HUES64 (cell line): ENCODE results near the gene SYCP2L.

ENCODE experiments used
- H3K27ac ChIP-seq: 2 replicates; pipeline ENCODE4 v1.7.0; 2013; ENCODE audit warnings: low read depth, low read length, inconsistent platforms
- H3K27me3 ChIP-seq: 2 replicates; pipeline ENCODE4 v1.6.1; 2013; ENCODE audit warnings: mild to moderate bottlenecking, low read length; ENCODE audit not compliant: insufficient read depth
- H3K36me3 ChIP-seq: 2 replicates; pipeline ENCODE4 v1.6.1; 2013; ENCODE audit warnings: mild to moderate bottlenecking, low read length; ENCODE audit not compliant: insufficient read depth
- H3K4me1 ChIP-seq: 2 replicates; pipeline ENCODE4 v1.6.1; 2013; ENCODE audit warnings: mild to moderate bottlenecking, low read length, moderate library complexity; ENCODE audit not compliant: insufficient read depth
- H3K4me3 ChIP-seq: 2 replicates; pipeline ENCODE4 v1.5.1; 2013; ENCODE audit warnings: mild to moderate bottlenecking, low read length, moderate library complexity
- H3K9ac ChIP-seq: 2 replicates; pipeline ENCODE4 v1.6.1; 2013; ENCODE audit warnings: mild to moderate bottlenecking, low read depth, low read length
- H3K9me3 ChIP-seq: 2 replicates; pipeline ENCODE4 v1.6.1; 2013; ENCODE audit warnings: low read depth, low read length; ENCODE audit not compliant: insufficient read depth
- WGBS: fragments of 150-250, 120-280 bp; methylation state at CpG from one replicate; pipeline ENCODE4 v1.1.7; 2013; ENCODE audit warnings: missing lambda C conversion rate; 5-methylcytosine and 5-hydroxymethylcytosine counted together

Gene SYCP2L

DNA sequence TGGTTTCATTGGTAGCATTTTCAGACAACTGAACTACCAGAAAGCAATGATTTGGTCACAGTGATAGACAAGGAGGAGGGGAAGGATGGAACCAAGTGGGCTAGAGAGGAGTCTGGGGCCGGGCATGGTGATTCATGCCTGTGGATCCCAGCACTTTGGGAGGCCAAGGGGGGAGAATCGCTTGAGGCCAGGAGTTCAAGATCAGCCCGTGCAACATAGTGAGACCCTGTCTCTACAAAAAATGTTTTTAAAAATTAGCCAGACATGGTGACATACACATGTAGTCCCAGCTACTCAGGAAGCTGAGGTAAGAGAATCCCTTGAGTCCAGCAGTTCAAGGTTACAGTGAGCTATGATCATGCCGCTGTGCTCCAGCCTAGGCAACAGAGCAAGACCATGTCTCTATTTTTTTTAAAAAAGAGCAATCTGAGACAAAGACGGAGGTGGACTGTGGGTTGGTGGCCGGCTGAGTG lies 70.6 kb downstream of the SYCP2L start:
- Histone ChIP-seq H3K9ac (no peak overlapping the region), H3K4me3 (no peak overlapping the region), H3K27me3 (peaks cover 21% of the 10 kb centered on the region), H3K9me3 (no peaks in the 10 kb centered on the region), H3K27ac (no peak overlapping the region), H3K36me3 (no peaks in the 10 kb centered on the region), H3K4me1 (no peaks in the 10 kb centered on the region; the same call in 1 of the 2 replicates)
- WGBS: 86% methylated on average over 6 of the region's 6 CpGs

DNA sequence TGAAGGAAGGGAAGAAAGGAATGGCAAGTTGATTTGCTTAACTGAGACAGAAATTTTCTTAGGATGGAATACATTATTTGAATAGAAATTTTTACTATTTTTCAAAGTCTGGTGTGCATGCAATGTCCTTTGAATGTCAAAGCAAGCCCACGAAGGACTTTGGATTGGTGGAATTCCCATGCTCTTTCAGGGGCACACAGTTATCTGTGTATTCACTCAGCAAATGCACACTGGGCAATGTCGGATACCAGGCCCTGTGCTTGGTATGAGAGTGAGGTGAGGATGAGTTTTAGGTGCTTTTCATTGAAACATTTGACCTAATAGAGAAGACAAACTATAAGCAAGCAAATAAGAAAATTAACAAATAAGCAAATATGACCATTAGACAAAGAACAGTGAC lies 73.3 kb downstream of the SYCP2L start:
- Histone ChIP-seq H3K9me3 (no peaks in the 10 kb centered on the region), H3K27ac (no peak overlapping the region), H3K27me3 (peaks cover 35% of the 10 kb centered on the region), H3K9ac (no peak overlapping the region), H3K4me1 (no peaks in the 10 kb centered on the region; the same call in 1 of the 2 replicates), H3K36me3 (no peaks in the 10 kb centered on the region), H3K4me3 (no peak overlapping the region)
- 88% methylated on average over 2 of the region's 2 CpGs for WGBS

DNA sequence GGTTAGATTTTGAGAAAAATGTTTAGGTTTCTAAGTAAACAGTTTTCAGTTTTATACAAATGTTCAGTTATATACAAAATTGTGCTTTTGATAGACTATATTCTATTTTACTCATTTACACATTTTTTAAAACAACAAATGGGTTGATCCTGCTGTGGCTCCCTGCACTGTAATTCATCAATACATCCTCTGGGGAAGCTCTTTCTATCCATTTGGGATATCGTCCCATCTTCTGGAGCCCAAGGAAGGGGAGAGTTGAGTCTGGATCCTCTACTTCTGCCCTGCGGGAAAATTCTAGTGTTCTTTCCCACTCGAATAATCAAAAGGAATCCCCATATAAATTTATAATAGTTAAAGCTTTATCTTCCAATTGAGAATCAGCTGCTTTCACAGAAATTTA lies 75.0 kb downstream of the SYCP2L start:
- 67% methylated on average over 1 of the region's 3 CpGs for WGBS
- peaks cover 37% of the 10 kb centered on the region for H3K27me3 ChIP-seq

DNA sequence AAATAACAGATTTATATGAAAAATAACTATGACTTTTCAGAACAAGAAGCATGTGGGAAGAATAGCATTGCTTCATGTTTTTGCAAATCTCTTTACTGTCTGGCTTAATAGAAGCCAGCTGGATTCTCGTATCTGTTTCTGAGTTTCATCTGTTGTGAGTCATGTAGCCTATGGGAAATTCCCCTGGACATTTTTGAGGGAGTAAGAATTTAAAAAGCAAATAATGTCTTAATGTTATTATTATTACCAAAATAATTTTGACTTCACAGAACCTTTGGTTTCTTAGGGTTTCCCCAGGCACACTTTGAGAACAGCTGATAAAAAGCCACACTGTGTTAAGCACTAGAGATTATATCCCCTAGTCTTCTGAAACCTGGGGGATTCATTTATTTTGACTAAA lies 75.8 kb downstream of the SYCP2L start:
- WGBS: 70% methylated on average over 1 of the region's 1 CpG
- Histone ChIP-seq H3K4me1 (no peaks in the 10 kb centered on the region; the same call in 1 of the 2 replicates), H3K27me3 (peaks cover 37% of the 10 kb centered on the region), H3K27ac (no peak overlapping the region), H3K9ac (no peak overlapping the region), H3K36me3 (no peaks in the 10 kb centered on the region), H3K9me3 (no peaks in the 10 kb centered on the region), H3K4me3 (no peak overlapping the region)

More for the DNA sequence above, 75.0 kb downstream of the SYCP2L start:
- H3K4me1 ChIP-seq: no peaks in the 10 kb centered on the region; the same call in 1 of the 2 replicates
- no peak overlapping the region for H3K27ac ChIP-seq
- H3K9ac ChIP-seq: no peak overlapping the region
- H3K4me3 ChIP-seq: no peak overlapping the region
- H3K36me3 ChIP-seq: no peaks in the 10 kb centered on the region
- H3K9me3 ChIP-seq: no peaks in the 10 kb centered on the region

DNA sequence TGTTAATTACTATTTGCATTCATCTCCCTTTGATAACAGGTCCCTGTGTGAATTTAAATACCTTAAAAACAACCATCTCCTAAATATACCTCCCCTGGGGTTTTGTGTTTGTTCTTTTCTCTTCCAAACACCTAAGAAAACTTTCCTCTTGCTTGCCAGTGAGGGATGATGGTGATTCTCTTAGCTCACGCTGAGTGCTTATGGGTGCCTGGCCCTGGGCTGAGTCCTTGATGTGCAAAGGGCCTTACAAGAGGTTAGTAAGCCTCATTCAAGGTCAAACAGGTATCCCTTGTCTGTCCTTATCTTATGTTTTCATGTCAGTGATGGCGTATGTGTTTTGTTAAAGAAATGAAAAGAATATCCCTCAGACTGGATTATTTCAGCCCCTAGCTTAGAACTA lies 76.3 kb downstream of the SYCP2L start:
- peaks cover 37% of the 10 kb centered on the region for H3K27me3 ChIP-seq
- H3K36me3 ChIP-seq: no peaks in the 10 kb centered on the region
- H3K9ac ChIP-seq: no peak overlapping the region
- H3K4me1 ChIP-seq: no peaks in the 10 kb centered on the region; the same call in 1 of the 2 replicates
- no peaks in the 10 kb centered on the region for H3K9me3 ChIP-seq
- WGBS: 27% methylated on average over 2 of the region's 2 CpGs
- H3K27ac ChIP-seq: no peak overlapping the region
- H3K4me3 ChIP-seq: no peak overlapping the region

DNA sequence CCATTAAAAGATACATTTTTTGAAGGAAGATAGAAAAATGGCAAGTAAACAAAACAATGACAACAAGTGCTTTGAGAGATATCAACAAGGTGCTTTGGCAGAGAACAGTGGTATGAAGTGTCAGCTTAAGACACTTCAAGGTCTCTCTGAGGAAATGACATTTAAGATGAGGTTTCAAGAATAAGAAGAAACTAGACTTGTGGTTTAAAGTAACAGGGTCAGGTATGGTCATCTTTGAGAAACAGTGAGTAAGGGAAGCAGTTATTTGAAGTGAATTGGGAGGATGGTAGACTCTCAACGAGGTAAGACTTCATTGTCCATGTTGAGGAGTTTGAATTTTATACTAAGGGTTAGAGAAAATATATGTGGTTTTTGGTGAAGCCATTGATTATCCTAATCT lies 77.8 kb downstream of the SYCP2L start:
- 97% methylated on average over 1 of the region's 1 CpG for WGBS
- H3K36me3 ChIP-seq: no peaks in the 10 kb centered on the region
- H3K4me1 ChIP-seq: no peaks in the 10 kb centered on the region; the same call in 1 of the 2 replicates
- peaks cover 37% of the 10 kb centered on the region for H3K27me3 ChIP-seq
- H3K4me3 ChIP-seq: no peak overlapping the region
- no peak overlapping the region for H3K9ac ChIP-seq
- H3K9me3 ChIP-seq: no peaks in the 10 kb centered on the region
- H3K27ac ChIP-seq: no peak overlapping the region

DNA sequence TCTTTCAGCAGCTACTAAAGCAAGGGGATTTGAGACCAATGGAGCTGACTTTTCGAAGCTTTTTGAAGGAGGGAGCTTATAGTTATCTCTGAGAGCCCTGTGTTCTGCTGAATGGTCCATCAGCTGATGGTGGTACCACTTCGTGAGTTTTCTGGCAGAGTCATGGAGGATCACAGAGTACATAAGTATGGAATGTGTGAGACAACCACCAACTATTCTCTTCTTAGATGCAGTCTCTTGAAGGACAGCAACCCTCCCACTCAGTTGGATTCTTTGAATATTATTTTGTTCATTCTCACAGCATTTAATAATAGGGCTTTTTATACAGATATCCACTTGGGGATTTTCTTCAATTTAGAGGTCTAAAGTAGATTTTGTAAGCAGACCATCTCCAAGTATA lies 81.9 kb downstream of the SYCP2L start:
- H3K36me3 ChIP-seq: no peaks in the 10 kb centered on the region
- H3K9me3 ChIP-seq: no peaks in the 10 kb centered on the region
- no peak overlapping the region for H3K4me3 ChIP-seq
- H3K9ac ChIP-seq: no peak overlapping the region
- 86% methylated on average over 2 of the region's 2 CpGs for WGBS
- no peak overlapping the region for H3K27ac ChIP-seq
- no peaks in the 10 kb centered on the region for H3K4me1 ChIP-seq
- peaks cover 13% of the 10 kb centered on the region for H3K27me3 ChIP-seq

DNA sequence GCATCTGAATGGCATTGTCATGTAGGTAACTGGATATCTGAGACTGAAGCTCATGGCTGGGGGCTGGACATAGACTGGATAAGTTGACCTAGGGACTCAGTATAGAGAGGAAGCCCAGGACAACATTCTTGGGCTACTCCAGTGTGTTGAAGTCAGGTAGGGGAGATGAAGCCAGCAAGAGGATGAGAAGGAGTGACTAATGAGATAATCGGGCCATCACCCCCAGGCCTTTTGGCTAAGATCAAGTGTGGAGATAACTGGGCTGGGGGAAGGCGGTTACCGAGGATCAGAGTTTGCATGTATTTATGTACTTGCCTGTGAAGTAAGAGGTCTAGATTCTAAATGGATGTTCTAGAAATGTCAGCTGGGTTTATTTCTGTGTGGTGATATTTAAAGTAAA lies 83.9 kb downstream of the SYCP2L start:
- no peaks in the 10 kb centered on the region for H3K36me3 ChIP-seq
- H3K9ac ChIP-seq: no peak overlapping the region
- 95% methylated on average over 3 of the region's 3 CpGs for WGBS
- no peaks in the 10 kb centered on the region for H3K4me1 ChIP-seq
- no peaks in the 10 kb centered on the region for H3K27me3 ChIP-seq
- no peaks in the 10 kb centered on the region for H3K9me3 ChIP-seq
- H3K4me3 ChIP-seq: no peak overlapping the region
- no peak overlapping the region for H3K27ac ChIP-seq

DNA sequence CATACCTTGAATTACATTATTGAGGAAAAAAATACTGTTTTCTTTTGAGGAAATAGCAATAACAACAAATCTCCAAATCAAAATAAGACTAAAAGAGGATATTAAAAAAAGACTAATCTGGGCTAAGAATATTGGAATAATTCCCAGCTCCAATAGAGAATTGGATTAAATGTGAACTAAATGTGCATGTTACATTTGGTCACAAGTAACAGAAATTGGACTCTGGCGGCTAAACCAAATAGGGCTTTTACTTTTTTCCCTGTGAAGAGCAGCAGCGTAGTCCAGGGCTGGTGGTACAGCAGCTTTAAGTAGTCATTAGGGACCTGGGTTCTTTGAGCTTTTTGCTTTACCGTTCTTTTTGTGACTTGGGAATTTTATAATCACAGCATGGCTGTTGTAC lies 85.3 kb downstream of the SYCP2L start:
- H3K9ac ChIP-seq: no peak overlapping the region
- no peaks in the 10 kb centered on the region for H3K4me1 ChIP-seq
- H3K4me3 ChIP-seq: no peak overlapping the region
- H3K36me3 ChIP-seq: no peaks in the 10 kb centered on the region
- H3K27ac ChIP-seq: no peak overlapping the region
- H3K27me3 ChIP-seq: no peaks in the 10 kb centered on the region
- H3K9me3 ChIP-seq: no peaks in the 10 kb centered on the region
- 93% methylated on average over 3 of the region's 3 CpGs for WGBS

DNA sequence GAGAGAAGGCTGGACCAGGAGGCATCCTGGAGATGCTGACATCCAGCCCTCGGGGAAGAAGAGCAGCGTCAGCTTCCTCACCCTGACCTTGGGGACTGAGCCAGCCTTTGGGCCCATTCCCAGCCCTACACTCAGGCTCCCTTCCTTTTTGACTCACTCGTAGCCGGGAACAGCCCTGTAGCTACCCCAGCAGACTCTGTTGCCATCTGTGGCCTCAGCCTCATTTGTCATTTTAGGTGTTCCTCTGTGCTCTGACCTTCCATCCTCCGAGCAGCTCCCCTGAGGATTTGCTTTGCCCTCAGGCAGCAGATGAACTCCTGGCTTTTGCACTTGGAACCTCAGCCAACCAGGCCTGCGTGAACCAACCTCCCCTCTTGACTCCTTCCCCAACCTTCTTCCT lies 89.7 kb downstream of the SYCP2L start:
- no peak overlapping the region for H3K27ac ChIP-seq
- 0 out of 2 replicates have a peak, but pooled peaks cover 3% of the 10 kb centered on the region for H3K4me1 ChIP-seq
- H3K9me3 ChIP-seq: no peaks in the 10 kb centered on the region
- no peaks in the 10 kb centered on the region for H3K27me3 ChIP-seq
- no peak overlapping the region for H3K9ac ChIP-seq
- H3K36me3 ChIP-seq: no peaks in the 10 kb centered on the region
- H3K4me3 ChIP-seq: no peak overlapping the region
- WGBS: 88% methylated on average over 6 of the region's 6 CpGs

DNA sequence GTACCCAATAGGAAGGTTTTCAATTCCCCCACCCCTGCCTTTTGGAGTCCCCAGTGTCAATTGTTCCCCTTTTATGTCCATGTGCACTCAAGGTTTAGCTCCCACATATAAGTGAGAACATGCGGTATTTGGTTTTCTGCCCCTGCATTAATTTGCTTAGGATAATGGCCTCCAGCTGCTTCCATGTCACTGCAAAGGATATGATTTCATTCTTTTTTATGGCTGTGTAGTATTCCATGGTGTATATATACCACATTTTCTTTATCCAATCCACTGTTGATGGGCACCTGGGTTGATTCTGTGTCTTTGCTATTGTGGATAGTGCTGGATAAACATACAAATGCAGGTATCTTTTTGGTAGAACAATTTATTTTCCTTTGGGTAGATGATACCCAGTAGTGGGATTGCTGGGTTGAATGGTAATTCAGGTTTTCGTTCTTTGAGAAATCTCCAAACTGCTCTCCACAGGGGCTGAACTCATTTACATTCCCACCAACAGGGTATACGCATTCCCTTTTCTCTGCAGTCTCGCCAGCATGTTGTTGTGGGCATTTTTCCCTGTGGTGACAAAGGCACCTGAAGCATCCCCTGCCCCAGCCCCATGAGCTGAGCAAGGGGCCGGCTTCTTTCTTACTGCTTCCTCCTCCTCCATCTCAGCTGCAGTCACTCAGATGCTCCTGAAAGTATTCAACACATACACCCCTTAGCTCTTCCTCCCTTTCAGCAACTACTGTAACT lies 90.5 kb downstream of the SYCP2L start:
- Histone ChIP-seq H3K27ac (no peak overlapping the region), H3K4me3 (no peak overlapping the region), H3K27me3 (no peaks in the 10 kb centered on the region), H3K9ac (no peak overlapping the region; the same call in 1 of the 2 replicates), H3K9me3 (no peaks in the 10 kb centered on the region), H3K4me1 (0 out of 2 replicates have a peak, but pooled peaks cover 3% of the 10 kb centered on the region), H3K36me3 (no peaks in the 10 kb centered on the region)
- WGBS: 60% methylated on average over 4 of the region's 5 CpGs
